Stimulated activated effector memory CD8-positive, alpha-beta T cell treated with anti-CD3 and anti-CD28 coated beads, Interleukin-12 subunit alpha, Interleukin-12 subunit beta, amount 100 ng/mL, for 72 hours (primary cell): ENCODE data around the gene NGDN.
A peak's percentile ranks its signal among the peaks of the same experiment; 100 is the strongest.

Source experiments
- ATAC-seq: fragments of 150-1000 bp; cut with Tn5 transposase; 2 replicates; pipeline ENCODE4 v1.10.0; 2021
- DNase-seq, 2 donors: peaks; one replicate each; pipeline ENCODE4 v3.0.0; 2021 to 2022; ENCODE audit warnings: low spot score in 2 of 2
- H3K27ac Mint-ChIP-seq: one replicate; pipeline ENCODE4 v1.8.0; 2022; ENCODE audit warnings: mild to moderate bottlenecking, mixed read lengths
- H3K36me3 Mint-ChIP-seq: one replicate; pipeline ENCODE4 v1.8.0; 2022; ENCODE audit warnings: mild to moderate bottlenecking, mixed read lengths
- H3K4me1 Mint-ChIP-seq: one replicate; pipeline ENCODE4 v1.8.0; 2022; ENCODE audit warnings: mixed read lengths
- H3K4me3 Mint-ChIP-seq: one replicate; pipeline ENCODE4 v1.8.0; 2022; ENCODE audit warnings: mild to moderate bottlenecking, mixed read lengths
- H3K9me3 Mint-ChIP-seq: one replicate; pipeline ENCODE4 v1.8.0; 2022; ENCODE audit warnings: mixed read lengths

The NGDN gene

DNA sequence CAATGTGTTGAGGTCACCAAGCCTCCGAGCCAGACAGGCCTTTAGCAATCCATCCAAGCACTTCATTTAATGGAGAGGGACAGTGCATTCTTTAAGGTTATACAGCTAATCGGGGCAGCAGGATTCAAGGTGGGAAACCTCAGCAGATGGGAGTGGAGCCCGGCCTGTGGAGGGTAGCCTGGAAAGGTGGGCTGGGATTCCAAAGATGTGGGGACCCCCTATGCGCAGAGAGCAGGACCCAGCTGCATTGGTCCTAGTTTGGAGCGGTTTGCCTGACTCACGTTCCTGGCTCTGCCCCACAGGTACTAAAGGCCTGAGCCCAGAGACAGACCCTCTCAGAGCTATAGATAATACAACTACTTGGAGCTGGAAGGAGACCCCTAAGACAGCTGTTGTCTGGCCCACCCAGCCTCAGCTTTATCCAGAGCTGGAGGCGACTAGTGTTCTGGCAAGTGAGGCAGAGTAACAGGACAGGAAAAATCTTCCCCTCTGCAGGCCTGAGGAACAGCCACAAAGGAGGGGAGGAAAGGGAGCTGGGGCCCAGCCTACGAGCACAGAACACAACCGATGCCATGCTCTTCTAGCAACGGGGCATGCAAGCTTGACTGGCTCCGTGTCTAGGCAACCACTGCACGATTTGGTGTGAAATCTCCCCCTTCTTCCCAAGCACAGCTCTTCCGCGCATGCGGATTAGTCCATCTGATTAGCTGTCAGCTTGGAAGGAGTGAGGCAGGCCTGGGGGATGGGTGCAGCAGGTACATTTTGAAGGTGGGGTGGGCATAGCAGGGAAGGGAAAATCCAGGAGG lies 33.0 kb upstream of the NGDN start:
- Mint-ChIP-seq H3K9me3 (no peaks in the 10 kb centered on the region), H3K36me3 (no peaks in the 10 kb centered on the region), H3K4me3 (no peak overlapping the region), H3K27ac (no peak overlapping the region), H3K4me1 (peaks cover 6% of the 10 kb centered on the region)
- ATAC-seq (no peak), DNase-seq (no peak)

GRCh38 chr14:23437133-23438100 lies 32.1 kb upstream of the NGDN start:
- Mint-ChIP-seq H3K4me3 (no peak overlapping the region), H3K4me1 (peaks cover 6% of the 10 kb centered on the region), H3K27ac (no peak overlapping the region), H3K9me3 (no peaks in the 10 kb centered on the region), H3K36me3 (no peaks in the 10 kb centered on the region)
- ATAC-seq = no peak
- no peak for DNase-seq

- ATAC-seq (no peak), DNase-seq (no peak)
- Mint-ChIP-seq H3K36me3 (no peaks in the 10 kb centered on the region), H3K27ac (no peak overlapping the region), H3K4me3 (no peak overlapping the region), H3K4me1 (peaks cover 6% of the 10 kb centered on the region), H3K9me3 (no peaks in the 10 kb centered on the region)
These were observed 31.2 kb upstream of the NGDN start for GRCh38 chr14:23438101-23438971.

DNA sequence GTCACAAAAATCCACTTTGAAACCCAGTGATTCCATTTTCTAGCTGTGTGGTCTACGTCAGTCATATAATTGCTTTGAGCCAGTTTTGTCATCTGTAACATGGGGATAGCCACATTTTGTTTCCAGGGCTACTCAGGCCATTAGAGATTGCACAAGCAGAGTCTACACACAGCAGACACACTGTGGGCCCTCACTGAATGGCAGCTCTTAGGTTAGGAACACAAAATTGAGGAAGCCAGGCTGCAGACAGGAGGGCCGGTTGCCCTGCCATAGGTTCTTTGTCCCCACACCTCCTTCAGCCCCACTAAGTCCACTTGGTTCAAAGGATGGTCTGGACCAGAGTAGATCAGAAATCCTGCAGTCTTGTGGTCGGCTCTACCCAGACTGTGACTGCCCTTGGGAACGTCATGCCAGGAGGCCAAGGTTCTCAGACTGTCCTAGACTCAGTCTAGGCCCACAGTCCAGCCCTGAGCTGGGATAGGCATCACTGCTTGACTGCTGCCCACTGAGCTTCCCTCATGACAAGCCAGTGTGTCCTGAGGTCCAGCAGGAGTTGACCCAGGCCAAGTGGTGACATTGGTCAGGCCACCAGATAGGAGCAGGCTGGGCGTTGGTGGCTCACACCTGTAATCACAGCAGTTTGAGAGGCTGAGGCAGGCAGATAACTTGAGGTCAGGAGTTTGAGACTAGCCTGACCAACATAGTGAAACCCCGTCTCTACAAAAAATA lies 30.2 kb upstream of the NGDN start:
- Mint-ChIP-seq H3K4me3 (no peak overlapping the region), H3K4me1 (peaks cover 6% of the 10 kb centered on the region), H3K27ac (no peak overlapping the region), H3K9me3 (no peaks in the 10 kb centered on the region), H3K36me3 (no peaks in the 10 kb centered on the region)
- no peak for DNase-seq
- ATAC-seq = no peak

GRCh38 chr14:23441076-23441475 lies 28.4 kb upstream of the NGDN start:
- Mint-ChIP-seq H3K4me3 (no peak overlapping the region), H3K9me3 (no peaks in the 10 kb centered on the region), H3K4me1 (peaks cover 6% of the 10 kb centered on the region), H3K36me3 (no peaks in the 10 kb centered on the region), H3K27ac (peak overlapping the region; percentile 39)
- ATAC-seq = no peak
- DNase-seq = no peak

GRCh38 chr14:23442721-23443356 lies 26.7 kb upstream of the NGDN start:
- peaks cover 6% of the 10 kb centered on the region for H3K4me1 Mint-ChIP-seq
- ATAC-seq = no peak
- no peaks in the 10 kb centered on the region for H3K36me3 Mint-ChIP-seq
- H3K4me3 Mint-ChIP-seq = no peak overlapping the region
- no peak for DNase-seq
- no peak overlapping the region for H3K27ac Mint-ChIP-seq
- H3K9me3 Mint-ChIP-seq = no peaks in the 10 kb centered on the region

DNA sequence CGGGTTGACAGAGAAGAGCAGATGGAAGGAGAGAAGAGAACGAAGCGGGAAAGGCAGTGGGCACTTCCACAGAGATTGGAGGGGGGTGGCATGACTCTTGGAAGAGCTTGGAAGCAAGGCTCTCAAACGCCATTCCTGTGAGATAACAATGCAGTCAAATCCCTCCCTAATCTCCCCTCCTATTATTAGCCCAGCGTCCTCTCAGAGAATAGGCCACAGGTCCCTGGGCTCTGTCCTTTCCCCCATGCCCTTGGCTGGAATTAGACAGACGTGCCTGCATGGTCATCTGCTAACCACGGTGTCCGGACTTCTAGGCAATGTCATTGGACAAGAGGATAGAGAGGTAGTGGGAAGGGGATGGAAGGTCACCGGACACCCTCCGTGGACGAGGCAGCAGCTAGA lies 26.1 kb upstream of the NGDN start:
- H3K27ac Mint-ChIP-seq = no peak overlapping the region
- H3K4me1 Mint-ChIP-seq = peaks cover 6% of the 10 kb centered on the region
- no peaks in the 10 kb centered on the region for H3K36me3 Mint-ChIP-seq
- no peak for DNase-seq
- no peak overlapping the region for H3K4me3 Mint-ChIP-seq
- no peak for ATAC-seq
- no peaks in the 10 kb centered on the region for H3K9me3 Mint-ChIP-seq

- no peak for DNase-seq
- ATAC-seq = no peak
- no peaks in the 10 kb centered on the region for H3K9me3 Mint-ChIP-seq
- no peak overlapping the region for H3K4me3 Mint-ChIP-seq
- peaks cover 6% of the 10 kb centered on the region for H3K4me1 Mint-ChIP-seq
- H3K27ac Mint-ChIP-seq = no peak overlapping the region
- no peaks in the 10 kb centered on the region for H3K36me3 Mint-ChIP-seq
These were observed 25.6 kb upstream of the NGDN start for GRCh38 chr14:23443881-23444280.

DNA sequence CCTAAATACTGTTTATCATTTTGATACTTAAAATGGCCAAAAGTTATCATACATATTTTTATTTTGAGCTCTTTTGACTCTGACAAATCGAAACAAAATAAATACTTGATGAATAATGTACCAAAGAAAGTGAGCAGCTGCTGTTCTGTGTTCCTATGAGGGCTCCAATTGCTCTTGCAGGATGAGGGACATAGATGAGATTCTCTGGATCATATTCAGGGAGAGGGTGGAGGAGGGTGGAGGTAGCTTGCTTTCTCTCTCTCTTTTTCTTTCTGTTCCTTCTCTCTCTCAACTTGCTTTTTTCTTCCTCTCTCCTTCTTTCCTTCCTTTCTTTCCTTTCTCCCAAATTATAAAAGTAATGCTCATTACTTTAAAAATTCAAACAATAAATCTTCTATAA lies 25.2 kb upstream of the NGDN start:
- H3K4me3 Mint-ChIP-seq = no peak overlapping the region
- H3K9me3 Mint-ChIP-seq = no peaks in the 10 kb centered on the region
- no peak for DNase-seq
- H3K27ac Mint-ChIP-seq = no peak overlapping the region
- no peaks in the 10 kb centered on the region for H3K36me3 Mint-ChIP-seq
- H3K4me1 Mint-ChIP-seq = peaks cover 6% of the 10 kb centered on the region
- ATAC-seq = no peak

DNA sequence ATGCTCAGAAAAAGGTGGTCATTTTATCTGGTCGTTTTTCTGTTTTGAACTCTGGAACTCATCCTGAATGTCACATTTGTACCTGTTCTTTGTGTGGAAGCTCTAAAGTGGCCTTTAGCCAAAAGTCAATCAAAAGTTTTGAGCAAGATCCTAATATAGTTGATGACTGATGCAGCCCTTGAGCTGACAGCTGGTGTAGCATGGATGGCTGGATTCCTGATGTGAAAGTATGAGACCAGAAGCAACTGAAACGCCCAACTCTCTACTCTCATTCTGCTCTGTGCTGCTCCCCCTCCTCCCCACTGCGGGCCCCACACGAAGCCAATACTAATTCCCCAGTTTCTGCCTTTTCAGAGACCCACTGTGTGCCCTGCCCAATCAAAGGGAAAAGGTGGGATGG lies 23.7 kb upstream of the NGDN start:
- no peak overlapping the region for H3K4me3 Mint-ChIP-seq
- no peaks in the 10 kb centered on the region for H3K9me3 Mint-ChIP-seq
- no peak for ATAC-seq
- DNase-seq = no peak
- H3K4me1 Mint-ChIP-seq = peaks cover 6% of the 10 kb centered on the region
- H3K27ac Mint-ChIP-seq = no peak overlapping the region
- H3K36me3 Mint-ChIP-seq = no peaks in the 10 kb centered on the region

- no peak for ATAC-seq
- DNase-seq = no peak
- no peak overlapping the region for H3K27ac Mint-ChIP-seq
- H3K4me1 Mint-ChIP-seq = no peaks in the 10 kb centered on the region
- H3K4me3 Mint-ChIP-seq = no peak overlapping the region
- no peaks in the 10 kb centered on the region for H3K9me3 Mint-ChIP-seq
- no peaks in the 10 kb centered on the region for H3K36me3 Mint-ChIP-seq
These were observed 23.1 kb upstream of the NGDN start for GRCh38 chr14:23446291-23446851.

DNA sequence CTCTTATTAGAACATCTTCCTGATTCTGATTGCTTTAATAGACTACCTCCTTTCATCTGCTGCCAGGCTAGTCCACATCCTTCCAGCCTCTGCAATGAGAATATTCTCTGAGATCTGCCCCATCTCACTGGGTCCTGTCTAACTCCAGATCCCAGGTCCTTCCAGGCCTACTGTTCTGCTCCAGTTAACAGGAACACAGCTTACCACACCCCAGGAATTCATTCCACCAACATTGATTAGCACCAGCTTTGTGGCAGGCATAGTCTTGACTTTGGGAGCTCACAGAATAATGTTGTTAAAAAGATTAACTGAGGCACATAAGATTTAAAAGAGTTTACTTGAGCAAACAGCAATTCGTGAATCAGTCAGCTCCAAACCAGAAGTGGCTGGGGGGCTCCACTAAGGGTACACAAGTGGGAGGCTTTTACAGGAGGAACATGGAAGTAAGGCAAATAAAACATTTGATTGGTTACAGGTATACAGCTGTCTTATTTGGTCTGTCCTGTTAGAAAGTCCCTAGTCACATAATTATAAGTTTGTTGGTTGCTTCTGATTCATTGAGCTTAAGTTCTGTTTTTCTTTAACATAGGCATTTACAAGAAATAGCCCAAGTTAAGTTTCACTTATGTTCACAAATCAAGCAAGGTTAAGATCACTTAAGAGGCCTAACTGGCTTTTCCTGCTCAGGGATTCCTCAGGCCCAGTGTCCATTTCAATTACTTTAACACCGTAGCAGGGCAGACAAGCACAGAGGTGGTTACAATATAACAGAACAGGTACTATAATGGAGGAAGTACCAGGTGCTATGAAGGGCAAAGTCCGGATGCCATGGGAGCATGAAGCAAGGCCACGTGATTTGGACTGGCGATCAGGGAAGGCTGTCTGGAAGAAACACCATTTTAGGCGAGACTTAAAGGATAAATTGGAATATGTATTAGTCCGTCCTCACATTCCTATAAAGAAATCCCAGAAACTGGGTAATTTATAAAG lies 21.8 kb upstream of the NGDN start:
- Mint-ChIP-seq H3K4me3 (no peak overlapping the region), H3K9me3 (no peaks in the 10 kb centered on the region), H3K36me3 (no peaks in the 10 kb centered on the region), H3K27ac (peak overlapping the region; percentile 75), H3K4me1 (no peaks in the 10 kb centered on the region)
- DNase-seq (no peak), ATAC-seq (no peak)

DNA sequence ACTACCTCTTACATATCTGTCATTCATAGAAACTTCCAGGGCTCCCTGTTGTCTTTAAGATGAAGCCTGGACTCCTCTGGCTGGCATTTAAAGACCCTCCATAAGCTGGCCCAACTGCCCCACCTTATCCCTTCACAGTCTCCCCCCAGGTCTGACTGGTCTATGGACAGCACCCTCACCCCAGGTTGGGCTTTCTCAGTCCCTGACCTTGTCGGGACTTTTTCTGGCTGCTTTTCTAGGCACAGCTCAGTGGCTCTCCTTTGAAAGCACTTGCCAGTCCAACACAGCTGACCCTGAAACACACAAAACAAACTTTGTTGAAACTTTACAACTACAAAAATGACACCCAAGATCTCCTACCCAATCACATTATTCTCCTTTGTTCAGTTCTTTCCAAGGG lies 20.2 kb upstream of the NGDN start:
- no peak overlapping the region for H3K27ac Mint-ChIP-seq
- DNase-seq (no peak), ATAC-seq (no peak)
- H3K4me3 Mint-ChIP-seq = no peak overlapping the region
- no peaks in the 10 kb centered on the region for H3K4me1 Mint-ChIP-seq
- H3K36me3 Mint-ChIP-seq = no peaks in the 10 kb centered on the region
- H3K9me3 Mint-ChIP-seq = no peaks in the 10 kb centered on the region
